ENCODE data around the gene COMMD9.

COMMD9 gene

DNA sequence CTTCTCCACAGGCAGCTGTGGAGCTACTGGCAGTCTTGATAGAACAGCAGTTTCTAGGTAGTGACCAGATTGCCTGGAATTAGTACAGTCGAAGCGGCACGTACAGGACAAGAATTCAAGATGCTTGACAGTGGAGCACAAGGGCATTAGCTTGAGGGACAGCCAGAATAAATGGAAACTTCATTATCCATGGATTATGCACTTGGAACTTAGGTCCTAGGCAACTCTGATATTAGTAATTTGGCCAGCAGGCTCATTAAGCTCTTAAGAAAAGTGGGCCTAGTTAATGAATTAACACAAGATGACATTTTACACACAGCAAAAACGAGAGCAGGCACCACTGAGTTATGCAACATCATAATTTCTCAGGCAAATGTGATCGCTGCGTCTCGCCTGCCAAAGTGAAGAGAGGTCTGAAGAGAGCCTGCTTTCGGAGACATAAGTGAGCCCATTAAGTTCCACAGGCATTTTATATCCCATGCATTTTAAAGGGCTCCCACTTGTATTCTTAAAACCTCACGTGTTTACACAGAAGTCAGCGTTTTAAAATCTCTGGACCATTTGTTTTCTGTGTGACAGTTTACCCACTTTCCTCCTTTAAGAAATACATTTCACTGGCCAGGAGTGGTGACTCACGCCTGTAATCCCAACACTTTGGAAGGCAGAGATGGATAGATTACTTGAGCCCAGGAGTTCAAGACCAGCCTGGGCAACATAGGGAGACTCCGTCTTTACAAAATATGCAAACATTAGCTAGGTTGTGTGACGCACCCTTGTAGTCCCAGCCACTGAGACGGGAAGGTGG lies 66.2 kb downstream of the COMMD9 start:
- DNase-seq (ENCODE audit: low spot score): peak; percentile 64

Data from cerebellar cortex (tissue), 1 donor.